Nephron (organoid): Measurements from ENCODE around the gene SPTBN5.
A peak's percentile ranks its signal among the peaks of the same experiment; 100 is the strongest.

Source experiments
- H3K27ac Mint-ChIP-seq, 3 experiments: 2 replicates each; pipeline ENCODE4 v1.8.0; 2020; ENCODE audit warnings: mixed read lengths in 3 of 3, mild to moderate bottlenecking in 2 of 3, moderate library complexity in 1 of 3
- H3K27me3 Mint-ChIP-seq: 2 replicates; pipeline ENCODE4 v1.8.0; 2021; ENCODE audit warnings: low read depth, mild to moderate bottlenecking, moderate library complexity, mixed read lengths
- H3K36me3 Mint-ChIP-seq: 2 replicates; pipeline ENCODE4 v1.8.0; 2020; ENCODE audit warnings: low read depth, mixed read lengths
- H3K4me1 Mint-ChIP-seq: 2 replicates; pipeline ENCODE4 v1.8.0; 2020; ENCODE audit warnings: mixed read lengths
- H3K4me3 Mint-ChIP-seq, 3 experiments: 2 replicates each; pipeline ENCODE4 v1.8.0; 2020; ENCODE audit warnings: mild to moderate bottlenecking in 3 of 3, mixed read lengths in 3 of 3, moderate library complexity in 2 of 3
- H3K9me3 Mint-ChIP-seq: 2 replicates; pipeline ENCODE4 v1.8.0; 2020; ENCODE audit warnings: mixed read lengths
- CTCF ChIP-seq, 3 experiments: fragments of 200-600 bp; sonication (generic); IDR thresholded peaks; one replicate each; pipeline ENCODE4 v1.5.0; 2021; ENCODE audit warnings: antibody characterized with exemption in 3 of 3; ENCODE audit not compliant: unreplicated experiment in 3 of 3

The SPTBN5 gene

GRCh38 chr15:41813426-41813825 lies 80.4 kb downstream of the SPTBN5 start:
- Mint-ChIP-seq H3K9me3 (no peaks in the 10 kb centered on the region), H3K36me3 (peaks cover 20% of the 10 kb centered on the region), H3K27ac (no peak overlapping the region), H3K4me1 (no peaks in the 10 kb centered on the region), H3K27me3 (no peaks in the 10 kb centered on the region), H3K4me3 (no peak overlapping the region)
- TF ChIP-seq CTCF (IDR thresholded peaks at IDR 0.05; ENCODE audit: unreplicated experiment in 3 of 3), result no peak

GRCh38 chr15:41812820-41813375 lies 81.0 kb downstream of the SPTBN5 start:
- no peaks in the 10 kb centered on the region for H3K4me1 Mint-ChIP-seq
- no peaks in the 10 kb centered on the region for H3K9me3 Mint-ChIP-seq
- peaks cover 16% of the 10 kb centered on the region for H3K36me3 Mint-ChIP-seq

GRCh38 chr15:41811432-41812195 lies 82.2 kb downstream of the SPTBN5 start:
- no peak overlapping the region for H3K4me3 Mint-ChIP-seq
- H3K36me3 Mint-ChIP-seq, result peaks cover 4% of the 10 kb centered on the region
- no peaks in the 10 kb centered on the region for H3K9me3 Mint-ChIP-seq
- no peak overlapping the region for H3K27ac Mint-ChIP-seq
- no peaks in the 10 kb centered on the region for H3K27me3 Mint-ChIP-seq
- TF ChIP-seq CTCF (IDR thresholded peaks at IDR 0.05; ENCODE audit: unreplicated experiment in 3 of 3), result peak; percentile 84 to 89 (median 87)
- H3K4me1 Mint-ChIP-seq, result no peaks in the 10 kb centered on the region

More at GRCh38 chr15:41812820-41813375, 81.0 kb downstream of the SPTBN5 start:
- Mint-ChIP-seq H3K27ac (no peak overlapping the region), H3K27me3 (no peaks in the 10 kb centered on the region), H3K4me3 (no peak overlapping the region)
- no peak for TF ChIP-seq CTCF (IDR thresholded peaks at IDR 0.05; ENCODE audit: unreplicated experiment in 3 of 3)

- no peak for TF ChIP-seq CTCF (IDR thresholded peaks at IDR 0.05; ENCODE audit: unreplicated experiment in 3 of 3)
- no peak overlapping the region for H3K4me3 Mint-ChIP-seq
- H3K4me1 Mint-ChIP-seq, result no peaks in the 10 kb centered on the region
- no peak overlapping the region for H3K27ac Mint-ChIP-seq
- no peaks in the 10 kb centered on the region for H3K36me3 Mint-ChIP-seq
- no peaks in the 10 kb centered on the region for H3K27me3 Mint-ChIP-seq
- no peaks in the 10 kb centered on the region for H3K9me3 Mint-ChIP-seq
Observed at GRCh38 chr15:41810651-41811431, 83.0 kb downstream of the SPTBN5 start.

- H3K27me3 Mint-ChIP-seq, result no peaks in the 10 kb centered on the region
- H3K27ac Mint-ChIP-seq, result no peak overlapping the region
- H3K4me3 Mint-ChIP-seq, result no peak overlapping the region
- H3K9me3 Mint-ChIP-seq, result no peaks in the 10 kb centered on the region
- H3K36me3 Mint-ChIP-seq, result no peaks in the 10 kb centered on the region
- no peak for TF ChIP-seq CTCF (IDR thresholded peaks at IDR 0.05; ENCODE audit: unreplicated experiment in 3 of 3)
- peaks cover 3% of the 10 kb centered on the region for H3K4me1 Mint-ChIP-seq
Observed at GRCh38 chr15:41809526-41810220, 84.2 kb downstream of the SPTBN5 start.
